Measurements from ENCODE around the gene POLR2F.
"Not testable (repeated sequence)": the region's sequence is repeated elsewhere in the genome, so short reads cannot be mapped to it uniquely, and the experiment has no call there.

POLR2F gene

GRCh38 chr22:37925767-37926166 is 27.7 kb upstream of the POLR2F start:
- no peak for DNase-seq

GRCh38 chr22:37926358-37926757 is 27.1 kb upstream of the POLR2F start:
- DNase-seq, result no peak

GRCh38 chr22:37926771-37927636 is 26.5 kb upstream of the POLR2F start:
- no peak for DNase-seq

- no peak for DNase-seq
These were observed 25.9 kb upstream of the POLR2F start for GRCh38 chr22:37927637-37927936.

- DNase-seq, result no peak
These were observed 24.1 kb upstream of the POLR2F start for GRCh38 chr22:37929390-37929789.

- DNase-seq, result peak; percentile 17
These were observed 23.1 kb upstream of the POLR2F start for GRCh38 chr22:37930270-37930951.

- no peak for DNase-seq
These were observed 22.5 kb upstream of the POLR2F start for GRCh38 chr22:37930952-37931440.

GRCh38 chr22:37931893-37932389 is 21.6 kb upstream of the POLR2F start:
- DNase-seq, result no peak

GRCh38 chr22:37932401-37932800 is 21.1 kb upstream of the POLR2F start:
- no peak for DNase-seq

- no peak for DNase-seq
These were observed 20.5 kb upstream of the POLR2F start for GRCh38 chr22:37932821-37933578.

- DNase-seq, result peak; percentile 92
These were observed 19.7 kb upstream of the POLR2F start for GRCh38 chr22:37933711-37934376.

GRCh38 chr22:37940698-37941376 is 12.7 kb upstream of the POLR2F start:
- no peak for DNase-seq

- no peak for DNase-seq
These were observed 11.4 kb upstream of the POLR2F start for GRCh38 chr22:37942133-37942532.

GRCh38 chr22:37943136-37943824 is 10.2 kb upstream of the POLR2F start:
- DNase-seq, result no peak

GRCh38 chr22:37943825-37944198 is 9.7 kb upstream of the POLR2F start:
- DNase-seq, result no peak

- DNase-seq, result not testable (repeated sequence)
These were observed 9.1 kb upstream of the POLR2F start for GRCh38 chr22:37944423-37944822.

GRCh38 chr22:37947142-37947795 is 6.2 kb upstream of the POLR2F start:
- DNase-seq, result not testable (repeated sequence)

- DNase-seq, result no peak
These were observed 2.2 kb upstream of the POLR2F start for GRCh38 chr22:37951305-37951704.

- peak; percentile 11 for DNase-seq
These were observed 870 bp upstream of the POLR2F start for GRCh38 chr22:37952629-37953028.

- DNase-seq, result peak; percentile 10
These were observed 450 bp upstream of the POLR2F start for GRCh38 chr22:37953062-37953436.

- no peak for DNase-seq
These were observed 1.2 kb downstream of the POLR2F start for GRCh38 chr22:37954686-37955085.
